Adipose tissue (tissue), 3 donors: ENCODE results near the gene FNBP1L. TPM values are rescaled to one million over a fixed set of nuclear protein-coding genes. Genes with fewer than 3 reads are reported as not detected.
"Not testable (repeated sequence)": the region's sequence is repeated elsewhere in the genome, so short reads cannot be mapped to it uniquely, and the experiment has no call there.

ENCODE experiments used
- H3K27ac ChIP-seq: one replicate; pipeline ENCODE4 v1.5.1; 2013; ENCODE audit warnings: low read depth, low read length
- WGBS, 3 donors: extraction: QIAGEN DNeasy Blood & Tissue Kit; methylation state at CpG; one replicate each; pipeline ENCODE4 v1.1.7; 2013; 5-methylcytosine and 5-hydroxymethylcytosine counted together
- polyA plus RNA-seq, 3 donors: library from polyadenylated mRNA; stranded (reverse); fragments of 200-250 nt; gene quantifications; one replicate each; pipeline ENCODE4 v1.2.3, GENCODE V29; 2013
- donor health status: healthy with polysubstance abuse.
- donor health status: Bipolar disorder and iron deficiency.
- donor health status: healthy.

The FNBP1L gene
- polyA plus RNA-seq, 3 donors: 11.5 to 13.6 (median 12.7) TPM

DNA sequence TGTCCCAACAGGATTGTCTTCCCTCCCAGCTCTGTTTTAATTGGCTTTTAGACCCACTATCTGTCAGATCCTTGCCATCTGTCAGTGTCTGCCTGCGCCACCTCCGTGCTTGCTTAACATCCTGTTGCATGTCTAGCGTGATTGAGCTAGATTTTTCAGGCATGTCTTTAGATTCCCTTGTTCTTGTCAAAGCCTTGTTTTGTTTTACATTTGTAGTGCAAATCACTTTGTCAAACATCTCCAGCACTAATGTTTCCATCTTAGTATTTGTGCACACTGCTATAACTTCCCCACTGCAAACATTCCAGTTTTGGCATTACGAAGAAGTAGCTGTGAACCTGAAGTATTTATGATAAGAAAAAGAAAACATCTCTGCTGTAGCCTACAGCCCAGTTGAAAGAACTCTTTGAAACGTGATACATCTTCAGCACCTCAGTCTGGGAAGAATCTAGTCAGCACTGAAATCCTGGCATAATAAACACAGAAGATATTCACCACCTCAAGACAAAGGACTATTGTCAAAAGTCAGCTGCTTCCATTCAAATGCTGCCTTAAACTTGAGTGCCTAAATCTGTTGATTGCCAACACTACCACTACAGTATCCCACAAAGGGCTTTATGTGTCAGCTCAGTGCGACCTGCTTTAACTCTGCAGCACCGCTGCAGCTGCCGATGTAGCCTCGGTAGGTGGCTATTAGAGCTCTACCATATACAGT is 105.0 kb downstream of the FNBP1L start:
- no peak overlapping the region for H3K27ac ChIP-seq
- 34 to 57% (median 55%) methylated on average over 9 of the region's 9 CpGs for WGBS, 3 donors

DNA sequence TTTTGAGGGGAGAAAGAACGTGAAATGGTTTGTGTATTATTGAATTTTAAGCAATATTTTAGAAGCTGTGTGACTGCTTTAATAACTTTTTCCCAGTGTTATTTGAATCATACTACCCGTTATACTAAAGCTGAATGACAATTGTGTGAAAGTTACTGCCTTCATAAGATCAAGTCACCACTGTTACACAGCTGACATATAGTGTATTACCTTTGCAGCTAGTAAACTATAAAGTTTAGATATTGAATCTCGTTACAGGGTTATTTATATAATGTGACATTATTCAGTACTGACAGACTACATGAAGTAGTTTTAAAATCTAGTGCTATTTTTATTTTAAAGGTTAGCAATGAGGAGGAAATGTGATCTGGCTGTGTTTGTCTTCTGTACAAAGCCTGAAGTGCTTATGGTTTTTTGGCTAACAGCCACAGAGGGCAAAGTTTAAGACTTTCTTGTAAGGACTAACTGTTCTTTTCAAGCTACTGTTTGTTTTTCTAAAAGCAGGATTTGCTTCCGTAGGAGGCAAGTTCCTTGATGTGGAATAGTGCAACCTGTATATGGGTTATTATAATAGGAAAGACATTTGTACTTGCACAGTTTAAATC is 106.1 kb downstream of the FNBP1L start:
- 35 to 47% (median 38%) methylated on average over 4 of the region's 4 CpGs for WGBS, 3 donors
- not testable (repeated sequence) for H3K27ac ChIP-seq

DNA sequence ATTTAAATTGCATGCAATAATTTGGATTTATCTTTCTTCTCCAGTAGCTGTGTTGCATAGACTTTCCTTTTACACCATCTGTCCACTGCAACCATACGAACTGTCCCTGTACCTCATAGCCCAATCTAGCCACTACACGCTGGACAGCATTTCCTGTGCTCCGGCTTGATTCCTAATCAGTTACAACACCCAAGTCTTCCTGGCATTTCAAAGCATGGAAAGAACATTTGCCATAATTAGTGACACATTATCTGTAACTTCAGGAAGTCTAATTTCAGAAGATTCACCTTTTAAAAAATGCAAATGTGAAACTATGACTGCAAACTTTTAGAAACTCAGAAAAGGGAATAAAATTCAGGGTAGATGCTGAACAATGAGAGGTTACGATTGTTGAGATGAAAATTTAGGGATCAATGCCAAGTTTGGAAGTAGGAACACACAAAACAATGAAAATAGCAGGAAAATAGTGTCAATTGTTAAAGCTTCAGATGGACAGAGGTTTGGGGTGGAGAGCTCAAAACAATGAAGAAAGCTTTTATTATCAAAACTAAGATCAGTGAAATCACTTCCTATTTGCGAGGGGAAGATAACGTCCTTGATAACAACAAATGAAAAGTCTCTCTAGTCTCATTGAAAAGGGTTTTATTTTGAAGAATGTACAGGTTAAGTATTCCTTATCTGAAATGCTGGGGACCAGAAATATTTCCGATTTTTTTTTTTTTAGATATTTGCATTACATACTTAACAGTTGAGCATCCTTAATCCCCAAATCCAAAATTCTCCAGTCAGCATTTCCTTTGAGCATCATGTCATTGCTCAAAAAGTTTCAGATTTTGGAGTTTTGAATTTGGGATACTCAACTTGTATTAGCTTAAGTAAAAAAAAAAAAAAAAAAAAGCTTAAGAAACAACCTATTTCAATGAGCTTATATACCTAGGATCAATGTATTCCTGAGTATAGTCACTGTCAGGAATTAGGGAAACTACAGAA is 107.3 kb downstream of the FNBP1L start:
- WGBS, 3 donors: 37 to 42% (median 41%) methylated on average over 7 of the region's 7 CpGs

GRCh38 chr1:93556291-93556690 is 108.4 kb downstream of the FNBP1L start:
- no peak overlapping the region for H3K27ac ChIP-seq
- WGBS, 3 donors: 50 to 90% (median 87%) methylated on average over 2 of the region's 2 CpGs

More for the DNA sequence above, 107.3 kb downstream of the FNBP1L start:
- H3K27ac ChIP-seq: no peak overlapping the region

DNA sequence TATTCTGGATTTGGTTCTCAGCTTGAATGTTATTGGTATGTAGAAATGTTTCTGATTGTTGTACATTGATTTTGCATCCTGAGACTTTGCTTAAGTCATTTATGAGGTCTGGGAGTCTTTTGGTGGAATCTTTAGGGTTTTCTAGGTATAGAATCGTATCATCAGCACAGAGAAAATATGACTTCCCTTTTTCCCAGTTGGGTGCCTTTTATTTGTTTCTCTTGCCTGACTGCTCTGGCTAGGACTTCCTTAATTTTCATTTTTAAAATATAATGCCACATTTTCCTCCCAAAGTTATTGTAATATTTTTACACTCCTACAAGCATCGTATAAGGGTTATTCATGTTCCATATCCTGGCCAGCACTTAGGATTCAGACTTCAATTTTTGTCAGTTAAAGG is 111.1 kb downstream of the FNBP1L start:
- no peak overlapping the region for H3K27ac ChIP-seq
- WGBS, 3 donors: 51 to 89% (median 67%) methylated on average over 2 of the region's 2 CpGs

GRCh38 chr1:93559695-93560094 is 111.8 kb downstream of the FNBP1L start:
- H3K27ac ChIP-seq: no peak overlapping the region

DNA sequence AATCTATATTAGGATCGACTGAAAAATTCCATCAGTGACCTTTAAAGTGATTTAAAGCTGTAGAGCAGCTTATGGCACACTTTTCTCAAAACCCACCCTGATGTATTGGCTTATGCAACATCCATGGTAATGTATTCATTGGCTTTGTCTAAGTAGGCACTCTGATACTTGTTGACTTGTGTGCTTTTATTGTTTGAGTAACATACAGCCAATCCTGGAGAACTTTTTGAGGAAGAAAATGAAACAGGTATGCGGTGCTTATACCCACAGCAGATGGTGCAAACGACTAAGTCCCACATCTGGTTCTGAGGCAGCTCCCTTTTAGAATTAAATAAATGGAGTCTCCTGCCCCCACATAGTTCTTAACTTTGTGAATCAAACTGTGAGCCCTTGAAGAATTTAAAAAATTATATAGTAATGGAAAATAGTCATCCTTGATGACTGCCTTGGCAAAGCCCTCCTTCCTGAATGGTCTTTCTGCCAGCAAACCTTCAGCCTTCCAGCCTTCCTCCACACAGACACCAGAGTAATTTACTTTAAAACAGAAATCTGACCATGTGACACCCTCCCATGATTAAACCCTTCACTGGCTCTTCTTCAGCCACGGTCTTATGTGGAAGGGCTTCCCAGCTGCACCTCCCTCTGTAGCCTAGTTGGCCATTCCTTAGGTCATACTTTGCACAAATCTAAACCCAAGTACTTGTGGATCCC is 117.7 kb downstream of the FNBP1L start:
- no peak overlapping the region for H3K27ac ChIP-seq
- WGBS, 3 donors: 61 to 75% (median 61%) methylated on average over 4 of the region's 4 CpGs

DNA sequence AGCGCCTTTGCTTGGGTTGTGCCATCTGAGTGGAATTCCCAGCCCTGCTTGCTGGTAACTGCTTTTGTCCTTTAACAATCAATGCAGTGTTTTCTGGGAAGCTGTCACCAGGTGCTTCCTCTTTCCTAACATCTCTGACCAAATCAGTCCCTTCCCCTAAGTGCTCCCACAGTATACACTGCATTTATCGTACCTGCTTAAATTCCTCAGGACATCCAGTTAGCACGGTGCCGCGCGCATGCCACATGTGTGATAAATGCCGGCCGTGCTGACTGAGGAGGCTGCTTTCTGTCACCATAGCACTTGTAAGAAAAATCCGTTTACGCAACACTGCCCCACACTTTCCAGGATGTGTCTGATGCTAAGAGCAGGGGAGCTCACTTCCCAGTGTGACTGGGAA is 118.3 kb downstream of the FNBP1L start:
- H3K27ac ChIP-seq: no peak overlapping the region
- WGBS, 3 donors: 50 to 68% (median 58%) methylated on average over 10 of the region's 10 CpGs

DNA sequence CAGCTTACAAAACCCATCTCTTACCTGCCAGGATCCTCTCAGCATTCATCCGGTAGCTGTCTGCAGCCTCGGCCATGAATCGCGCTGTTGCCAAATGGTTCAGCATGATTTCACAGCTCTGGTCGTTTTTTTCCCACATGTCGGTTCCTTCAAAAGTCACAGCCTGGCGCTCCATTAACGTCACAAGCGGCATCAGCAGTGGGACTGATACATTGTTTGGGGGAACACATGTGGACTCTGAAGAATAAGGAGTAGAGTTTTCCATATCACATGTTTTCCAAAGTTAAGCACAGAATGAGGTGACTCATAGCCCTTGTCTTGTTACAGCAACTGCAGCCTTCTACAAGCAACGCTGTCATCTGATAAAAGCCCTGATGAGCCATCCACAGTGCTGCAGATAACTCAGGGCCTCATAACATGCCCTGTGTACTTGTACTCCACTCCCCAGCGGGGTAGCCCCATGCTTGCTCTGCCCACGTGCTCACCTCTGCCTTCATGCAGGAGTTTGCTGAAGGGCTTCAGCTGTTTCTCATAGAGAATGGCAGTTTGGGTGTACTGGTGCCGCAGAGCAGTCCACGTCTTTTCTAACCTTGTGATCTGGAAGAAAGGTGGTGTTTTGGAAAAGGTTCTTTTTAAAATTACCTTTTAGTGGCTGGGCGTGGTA is 119.5 kb downstream of the FNBP1L start:
- H3K27ac ChIP-seq: no peak overlapping the region
- WGBS, 3 donors: 88 to 92% (median 88%) methylated on average over 15 of the region's 15 CpGs

GRCh38 chr1:93569489-93569888 is 121.6 kb downstream of the FNBP1L start:
- H3K27ac ChIP-seq: no peak overlapping the region
- WGBS, 3 donors: 91 to 100% (median 96%) methylated on average over 2 of the region's 2 CpGs

DNA sequence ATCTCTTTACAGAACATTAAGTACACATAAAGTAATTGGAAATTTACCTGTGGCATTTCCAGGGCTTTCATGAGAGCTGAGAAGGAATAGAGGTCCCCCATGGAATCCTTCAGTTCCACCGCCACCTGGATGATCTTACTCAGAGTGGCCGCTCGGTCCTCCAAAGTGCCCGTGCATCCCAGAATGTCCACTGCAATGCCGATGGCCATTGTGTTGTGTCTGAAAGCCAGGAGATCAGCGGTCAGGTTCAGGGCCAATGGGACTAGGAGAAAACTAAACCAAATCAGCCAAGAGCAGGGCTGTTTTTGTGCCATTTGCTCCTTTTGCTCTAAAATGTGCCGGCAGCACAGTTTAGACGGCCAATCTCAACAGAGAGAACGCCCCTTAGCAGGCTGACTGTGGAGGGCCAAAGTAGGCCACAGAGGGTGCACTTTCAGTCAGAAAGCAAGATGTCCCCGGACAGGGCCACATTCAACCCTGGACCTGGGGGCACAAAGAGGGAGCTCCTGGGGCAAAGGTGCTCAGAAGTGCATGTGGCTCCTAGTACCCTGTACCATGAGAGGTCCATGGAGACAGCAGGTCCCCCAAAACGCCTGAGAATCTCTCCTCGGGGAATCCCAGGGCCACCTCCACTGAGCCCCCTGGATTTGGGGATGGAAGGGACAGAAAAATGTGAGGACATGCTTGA is 123.8 kb downstream of the FNBP1L start:
- H3K27ac ChIP-seq: no peak overlapping the region
- 95 to 96% (median 95%) methylated on average over 12 of the region's 12 CpGs for WGBS, 3 donors

GRCh38 chr1:93573940-93574469 is 126.1 kb downstream of the FNBP1L start:
- WGBS, 3 donors: 17 to 74% (median 72%) methylated on average over 1 of the region's 1 CpG
- no peak overlapping the region for H3K27ac ChIP-seq

GRCh38 chr1:93574511-93574910 is 126.6 kb downstream of the FNBP1L start:
- 72 to 91% (median 77%) methylated on average over 7 of the region's 7 CpGs for WGBS, 3 donors
- no peak overlapping the region for H3K27ac ChIP-seq

DNA sequence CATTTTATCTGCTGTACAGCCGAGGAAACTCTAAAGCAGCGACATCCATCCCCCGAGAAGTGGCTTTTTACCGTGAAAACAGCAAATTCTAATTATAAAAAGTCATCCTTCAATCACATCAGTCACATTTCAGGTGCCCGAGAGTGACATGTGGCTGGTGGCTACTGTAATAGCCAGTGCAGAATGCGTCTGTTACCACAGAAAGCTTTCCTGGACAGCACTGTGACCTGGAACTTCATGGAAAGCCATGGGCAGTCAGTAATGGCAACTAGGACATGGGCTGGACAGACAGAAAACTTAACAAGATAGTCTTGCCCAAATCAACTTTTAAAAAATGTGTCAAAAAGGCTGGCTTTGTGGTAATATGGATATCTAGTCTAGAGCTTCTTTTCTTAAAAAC is 127.1 kb downstream of the FNBP1L start:
- WGBS, 3 donors: 89 to 93% (median 92%) methylated on average over 6 of the region's 6 CpGs
- H3K27ac ChIP-seq: no peak overlapping the region

GRCh38 chr1:93575621-93576284 is 127.8 kb downstream of the FNBP1L start:
- no peak overlapping the region for H3K27ac ChIP-seq
- 86 to 90% (median 89%) methylated on average over 10 of the region's 10 CpGs for WGBS, 3 donors

DNA sequence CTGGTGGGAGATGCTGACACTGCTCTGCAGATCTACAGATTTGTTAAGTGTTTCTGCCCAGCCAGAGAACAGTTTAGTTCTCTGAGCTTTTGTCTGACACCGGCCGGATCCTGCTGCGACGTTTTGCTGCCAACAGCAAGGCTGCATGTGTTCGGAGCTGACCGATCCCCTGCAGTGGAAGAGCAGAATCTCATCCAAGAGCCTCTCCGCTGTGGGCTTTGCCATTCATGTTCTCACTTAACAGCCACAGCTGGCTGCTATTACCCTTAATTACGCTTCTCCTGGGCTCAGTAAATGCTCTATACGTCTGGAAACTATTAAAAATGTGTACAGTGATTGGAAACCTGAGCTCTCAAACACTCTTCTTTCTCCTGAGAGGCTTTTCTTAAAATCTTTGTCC is 128.4 kb downstream of the FNBP1L start:
- no peak overlapping the region for H3K27ac ChIP-seq
- WGBS, 3 donors: 69 to 79% (median 69%) methylated on average over 9 of the region's 9 CpGs

GRCh38 chr1:93576746-93577145 is 128.8 kb downstream of the FNBP1L start:
- H3K27ac ChIP-seq: no peak overlapping the region
- WGBS, 3 donors: 97 to 100% (median 98%) methylated on average over 2 of the region's 2 CpGs
